EH (cell line): ENCODE measurements around the gene RAMP3.
"Not testable (repeated sequence)": the region's sequence is repeated elsewhere in the genome, so short reads cannot be mapped to it uniquely, and the experiment has no call there.

ENCODE experiments used
- DNase-seq: peaks from one replicate; pipeline ENCODE4 v3.0.0-alpha.2; 2015; ENCODE audit warnings: low read depth

The RAMP3 gene

GRCh38 chr7:45196374-45196773, 38.8 kb downstream of the RAMP3 start:
- no peak for DNase-seq

GRCh38 chr7:45197461-45197860, 39.9 kb downstream of the RAMP3 start:
- DNase-seq, result no peak

GRCh38 chr7:45198986-45199385, 41.4 kb downstream of the RAMP3 start:
- no peak for DNase-seq

- no peak for DNase-seq
These were observed 41.9 kb downstream of the RAMP3 start for GRCh38 chr7:45199506-45199905.

- DNase-seq, result no peak
These were observed 45.0 kb downstream of the RAMP3 start for GRCh38 chr7:45202625-45203024.

- no peak for DNase-seq
These were observed 45.4 kb downstream of the RAMP3 start for GRCh38 chr7:45203036-45203435.

GRCh38 chr7:45203459-45203858, 45.9 kb downstream of the RAMP3 start:
- no peak for DNase-seq

GRCh38 chr7:45203936-45204445, 46.4 kb downstream of the RAMP3 start:
- peak; percentile 53 for DNase-seq

GRCh38 chr7:45206266-45206665, 48.7 kb downstream of the RAMP3 start:
- DNase-seq, result not testable (repeated sequence)

GRCh38 chr7:45209909-45210308, 52.3 kb downstream of the RAMP3 start:
- DNase-seq, result not testable (repeated sequence)

GRCh38 chr7:45211066-45211465, 53.5 kb downstream of the RAMP3 start:
- no peak for DNase-seq

- DNase-seq, result no peak
These were observed 54.4 kb downstream of the RAMP3 start for GRCh38 chr7:45211958-45212357.

- DNase-seq, result no peak
These were observed 55.0 kb downstream of the RAMP3 start for GRCh38 chr7:45212606-45213005.

- no peak for DNase-seq
These were observed 58.0 kb downstream of the RAMP3 start for GRCh38 chr7:45215601-45216062.

GRCh38 chr7:45216181-45216580, 58.6 kb downstream of the RAMP3 start:
- no peak for DNase-seq

GRCh38 chr7:45216622-45217165, 59.1 kb downstream of the RAMP3 start:
- DNase-seq, result no peak

GRCh38 chr7:45217358-45217757, 59.8 kb downstream of the RAMP3 start:
- peak; percentile 8 for DNase-seq

GRCh38 chr7:45219130-45219529, 61.5 kb downstream of the RAMP3 start:
- DNase-seq, result no peak

GRCh38 chr7:45219801-45220435, 62.3 kb downstream of the RAMP3 start:
- DNase-seq, result no peak

GRCh38 chr7:45220846-45221618, 63.4 kb downstream of the RAMP3 start:
- no peak for DNase-seq

- no peak for DNase-seq
These were observed 64.5 kb downstream of the RAMP3 start for GRCh38 chr7:45221896-45222604.

GRCh38 chr7:45223078-45223477, 65.5 kb downstream of the RAMP3 start:
- no peak for DNase-seq
